KG1 (cell line): Measurements from ENCODE around the gene SUPT3H.
"Not testable (repeated sequence)": the region's sequence is repeated elsewhere in the genome, so short reads cannot be mapped to it uniquely, and the experiment has no call there.

Experiments
- DNase-seq: peaks from one replicate; lab custom pipeline; 2025; lab: John Stamatoyannopoulos, UW

SUPT3H gene

GRCh38 chr6:45255434-45255833 is 122.3 kb downstream of the SUPT3H start:
- no peak for DNase-seq

- DNase-seq: no peak
Measured at GRCh38 chr6:45254253-45254652, 123.5 kb downstream of the SUPT3H start.

- DNase-seq: no peak
Measured at GRCh38 chr6:45253453-45253852, 124.3 kb downstream of the SUPT3H start.

- DNase-seq: no peak
Measured at GRCh38 chr6:45231660-45232059, 146.1 kb downstream of the SUPT3H start.

DNA sequence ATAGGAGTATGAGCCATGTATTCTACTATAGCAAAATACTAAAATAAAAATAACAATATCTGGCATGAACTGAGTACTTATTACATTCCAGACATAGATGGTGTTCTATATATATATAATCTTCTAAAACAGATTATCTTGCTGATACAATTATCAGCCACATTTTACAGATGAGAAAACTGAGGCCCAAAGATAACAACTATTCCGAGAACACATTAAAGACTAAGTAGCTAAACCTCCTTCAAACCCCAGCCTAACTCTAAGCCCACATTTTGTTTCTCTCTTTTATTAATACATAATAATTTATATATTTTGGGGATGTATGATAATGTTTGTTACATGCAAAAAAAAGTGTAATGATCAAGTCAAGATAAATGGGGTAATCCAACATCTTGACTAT is 148.3 kb downstream of the SUPT3H start:
- DNase-seq: no peak

DNA sequence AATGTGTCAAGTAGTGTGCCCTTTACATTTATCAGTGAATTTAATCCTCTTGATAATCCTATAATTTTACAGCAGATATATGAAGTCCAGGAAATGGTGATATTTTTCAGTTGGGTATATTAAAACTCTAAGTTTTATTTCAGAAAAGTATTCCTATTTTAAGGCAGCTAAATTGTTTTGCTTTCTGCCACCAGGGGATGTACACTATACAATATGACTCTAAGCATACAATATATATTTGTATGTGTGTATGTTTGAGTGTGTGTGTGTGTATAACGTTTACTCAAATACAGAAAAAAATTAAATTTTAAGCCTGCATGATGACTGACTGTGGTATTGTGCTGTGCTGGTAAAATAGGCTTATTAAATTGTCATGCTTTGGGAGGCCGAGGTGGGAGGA is 151.7 kb downstream of the SUPT3H start:
- no peak for DNase-seq

- DNase-seq: no peak
Measured at GRCh38 chr6:45222380-45222779, 155.4 kb downstream of the SUPT3H start.

DNA sequence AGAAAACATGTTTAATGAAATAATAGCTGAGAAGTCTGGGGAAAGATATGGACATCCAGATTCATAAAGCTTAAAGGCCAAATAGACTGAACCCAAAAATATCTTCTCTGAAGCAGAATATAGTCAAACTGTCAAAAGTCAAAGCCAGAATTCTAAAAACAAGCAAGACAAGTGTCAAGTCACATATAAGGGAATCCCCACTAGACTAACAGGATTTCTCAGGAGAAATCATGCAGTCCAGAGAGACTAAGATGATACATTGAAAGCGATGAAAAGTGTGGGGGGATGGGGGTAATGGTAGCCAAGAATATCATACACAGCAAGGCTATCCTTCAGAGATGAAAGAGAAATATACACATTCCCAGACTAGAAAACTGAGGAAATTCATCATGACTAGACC is 162.0 kb downstream of the SUPT3H start:
- DNase-seq: no peak

GRCh38 chr6:45212976-45213375 is 164.8 kb downstream of the SUPT3H start:
- DNase-seq: no peak

DNA sequence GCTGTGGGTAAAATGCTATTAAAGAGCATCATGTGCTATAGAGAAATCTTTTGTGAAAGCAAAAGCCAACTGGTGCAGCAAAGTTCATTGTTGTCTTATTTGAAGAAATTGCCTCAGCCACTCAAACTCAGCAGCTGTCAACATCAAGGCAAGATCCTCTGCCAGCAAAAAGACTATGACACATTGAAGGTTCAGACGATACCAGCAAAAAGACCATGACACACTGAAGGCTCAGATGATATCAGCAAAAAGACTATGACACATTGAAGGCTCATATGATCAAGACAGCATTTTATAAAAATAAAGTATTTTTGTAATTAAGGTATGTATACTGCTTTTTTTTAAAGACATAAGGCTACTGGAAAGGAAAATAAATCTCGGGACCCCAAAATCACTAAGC is 168.0 kb downstream of the SUPT3H start:
- DNase-seq: no peak

DNA sequence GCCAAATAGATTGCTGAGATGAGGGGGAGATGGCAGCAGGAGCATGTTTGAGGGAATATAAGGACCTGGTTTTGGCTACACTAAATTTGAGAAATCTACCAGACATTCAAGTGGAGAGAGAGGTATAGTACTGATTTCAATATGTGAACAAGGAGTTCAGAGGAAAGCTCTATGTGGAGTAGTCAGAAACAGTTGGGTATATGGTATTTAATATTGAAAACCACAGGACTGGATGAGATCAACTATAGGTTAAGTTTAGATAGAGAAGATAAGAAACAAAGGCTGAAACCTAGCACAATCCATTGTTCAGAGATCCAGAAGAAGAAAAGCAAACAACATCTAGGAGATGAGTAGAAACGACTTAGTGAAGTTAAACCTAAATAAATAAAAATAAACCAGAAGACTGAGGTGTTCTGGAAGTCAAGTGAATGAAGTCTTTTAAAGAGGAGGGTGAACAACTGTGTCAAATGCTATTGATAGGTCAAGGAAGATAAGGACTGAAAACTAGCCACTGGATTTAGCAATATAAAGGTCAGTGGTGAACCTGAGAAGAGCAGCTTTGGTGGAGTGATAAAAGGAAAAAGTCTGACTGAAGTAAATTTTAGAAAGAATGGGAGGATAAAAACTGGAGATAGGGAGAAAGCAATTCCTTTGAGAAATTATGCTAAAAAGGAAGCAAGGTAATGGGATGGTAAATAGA is 170.8 kb downstream of the SUPT3H start:
- DNase-seq: no peak

GRCh38 chr6:45201484-45201883 is 176.2 kb downstream of the SUPT3H start:
- DNase-seq: no peak

DNA sequence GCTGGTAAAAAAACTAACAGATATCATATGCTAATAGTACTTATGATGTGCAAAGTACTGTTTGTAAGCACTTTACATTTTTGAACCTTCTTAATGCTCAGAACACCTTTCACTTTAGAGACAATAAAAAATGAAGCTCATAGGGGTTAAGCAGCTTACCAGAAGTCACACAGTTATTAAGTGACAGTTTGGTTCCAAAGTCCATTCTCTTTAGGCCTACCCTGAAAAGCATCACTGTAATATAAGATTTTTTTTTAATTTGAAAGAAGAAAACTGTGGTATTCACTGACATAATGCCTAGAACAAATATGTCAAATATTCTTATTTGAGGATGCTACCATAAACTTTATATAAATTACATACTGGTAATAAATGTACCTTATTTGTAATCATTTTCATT is 177.2 kb downstream of the SUPT3H start:
- DNase-seq: no peak

- no peak for DNase-seq
Measured at GRCh38 chr6:45199554-45199953, 178.2 kb downstream of the SUPT3H start.

GRCh38 chr6:45196121-45196520 is 181.6 kb downstream of the SUPT3H start:
- no peak for DNase-seq

- no peak for DNase-seq
Measured at GRCh38 chr6:45195137-45195536, 182.6 kb downstream of the SUPT3H start.

DNA sequence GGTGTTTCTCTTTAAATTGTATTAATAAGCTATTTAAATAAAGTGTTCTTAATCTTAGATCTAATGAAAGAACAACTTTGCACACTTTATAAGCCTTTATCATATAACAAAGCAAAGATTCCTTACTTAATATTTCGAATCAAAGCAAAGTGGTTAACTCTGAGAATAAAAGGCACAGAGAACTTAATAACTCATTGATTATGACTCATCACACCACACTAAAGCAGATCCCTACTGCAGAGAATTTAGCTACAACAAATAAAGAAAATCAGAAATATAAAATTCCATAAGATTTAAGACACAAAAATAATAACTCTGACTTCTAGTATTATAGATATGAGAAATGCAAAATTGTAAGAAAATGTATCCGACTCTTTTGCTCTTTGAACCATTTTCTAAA is 185.2 kb downstream of the SUPT3H start:
- no peak for DNase-seq

DNA sequence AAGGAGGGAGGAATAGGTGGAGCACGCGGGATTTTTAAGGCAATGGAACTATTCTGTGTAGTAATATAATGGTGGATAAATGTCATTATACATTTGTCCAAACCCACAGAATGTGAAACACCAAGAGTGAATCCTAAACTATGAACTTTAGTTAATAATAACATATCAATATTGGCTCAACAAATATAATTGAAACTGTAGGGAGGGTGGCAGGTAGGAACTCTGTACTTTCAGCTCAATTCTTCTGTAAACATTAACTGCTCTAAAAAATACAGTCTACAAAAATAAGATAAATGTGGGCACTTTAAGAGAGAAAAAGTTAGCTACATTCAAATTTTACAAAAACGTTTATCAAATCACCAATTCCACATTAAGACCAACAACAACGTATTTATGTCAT is 186.3 kb downstream of the SUPT3H start:
- DNase-seq: no peak

- DNase-seq: no peak
Measured at GRCh38 chr6:45187836-45188235, 189.9 kb downstream of the SUPT3H start.

DNA sequence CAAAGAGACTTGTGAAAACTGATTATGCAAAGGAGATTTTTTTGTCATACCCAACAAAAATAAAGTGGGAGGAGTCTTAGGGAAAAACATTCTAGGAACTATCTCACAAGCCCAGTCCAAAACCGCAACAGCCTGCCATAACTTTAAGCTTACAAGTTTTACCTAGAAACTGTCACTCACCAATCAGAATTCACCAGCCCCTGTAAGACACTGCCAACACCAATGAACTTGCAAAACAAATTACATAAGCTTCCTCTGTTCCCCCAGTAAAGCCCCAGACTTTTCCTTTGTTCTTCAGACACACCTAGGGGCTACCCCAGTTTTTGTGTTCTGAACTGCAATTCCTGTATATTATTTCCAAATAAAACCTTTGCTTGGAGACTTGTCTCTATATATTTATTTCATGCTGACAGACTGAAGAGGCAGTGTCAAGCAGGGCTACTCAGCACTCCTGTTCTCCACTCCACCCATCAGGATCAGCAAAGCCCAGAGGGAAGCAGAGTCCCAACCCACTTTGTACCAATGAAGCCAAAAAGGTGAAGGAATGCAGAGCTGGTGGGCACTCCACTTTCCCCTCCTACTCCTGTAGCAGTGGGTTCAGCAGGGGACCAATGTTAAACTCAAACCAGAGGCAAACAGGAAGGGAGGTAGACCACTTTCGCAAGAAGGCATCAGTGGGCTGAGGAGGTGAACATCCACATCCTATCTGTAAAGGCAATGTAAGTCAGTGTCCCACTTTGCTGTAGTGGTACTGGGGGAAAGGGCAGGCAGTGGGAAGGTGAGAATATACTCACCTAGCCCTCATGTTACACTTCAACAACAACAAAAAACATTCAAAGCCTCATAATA is 192.1 kb downstream of the SUPT3H start:
- no peak for DNase-seq

DNA sequence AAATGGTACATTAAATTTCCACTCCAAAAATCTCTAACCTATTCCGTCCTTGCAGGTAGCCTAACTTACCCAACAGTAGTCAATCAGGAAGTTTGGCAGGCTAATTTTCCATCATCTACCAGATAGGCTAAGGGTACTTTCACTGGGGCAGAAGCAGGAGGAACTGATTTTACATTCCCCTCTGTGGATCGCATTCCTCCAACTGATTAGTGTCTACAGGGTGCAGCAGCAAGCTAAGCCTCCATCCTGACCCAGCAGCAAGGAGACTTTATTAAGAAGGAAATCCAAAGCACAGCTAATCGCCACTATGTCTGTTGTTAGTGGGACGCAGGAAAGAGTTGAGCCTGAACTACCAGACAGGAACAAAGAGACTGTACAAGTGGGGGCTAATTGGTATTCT is 192.8 kb downstream of the SUPT3H start:
- DNase-seq: no peak

DNA sequence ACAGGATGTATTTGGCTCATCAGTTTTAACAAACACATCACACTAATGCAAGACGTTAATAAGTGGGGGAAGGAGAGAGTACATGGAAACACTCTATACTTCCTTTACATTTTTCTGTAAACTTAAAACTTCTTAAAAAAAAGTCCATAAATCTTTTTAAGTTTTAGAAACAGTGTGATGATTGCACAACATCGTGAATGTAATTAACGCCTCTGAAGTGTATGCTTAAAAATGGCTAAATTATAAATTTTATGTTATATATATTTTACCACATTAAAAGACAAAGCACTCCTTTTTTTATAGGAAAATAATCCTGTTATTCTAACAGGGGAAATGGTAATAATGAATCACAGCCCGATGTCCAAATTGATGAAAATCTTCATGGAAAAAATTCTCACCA is 193.7 kb downstream of the SUPT3H start:
- no peak for DNase-seq

DNA sequence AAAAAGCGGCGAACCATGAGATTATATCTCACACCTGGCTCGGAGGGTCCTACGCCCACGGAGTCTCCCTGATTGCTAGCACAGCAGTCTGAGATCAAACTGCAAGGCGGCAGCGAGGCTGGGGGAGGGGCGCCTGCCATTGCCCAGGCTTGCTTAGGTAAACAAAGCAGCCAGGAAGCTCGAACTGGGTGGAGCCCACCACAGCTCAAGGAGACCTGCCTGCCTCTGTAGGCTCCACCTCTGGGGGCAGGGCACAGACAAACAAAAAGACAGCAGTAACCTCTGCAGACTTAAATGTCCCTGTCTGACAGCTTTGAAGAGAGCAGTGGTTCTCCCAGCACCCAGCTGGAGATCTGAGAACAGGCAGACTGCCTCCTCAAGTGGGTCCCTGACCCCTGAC is 201.4 kb downstream of the SUPT3H start:
- not testable (repeated sequence) for DNase-seq

GRCh38 chr6:45175272-45175671 is 202.5 kb downstream of the SUPT3H start:
- no peak for DNase-seq
